Left kidney (tissue), 2 donors: ENCODE data around the gene PLXNB2. TPM values are rescaled to one million over a fixed set of nuclear protein-coding genes. Genes with fewer than 3 reads are reported as not detected.

Experiments used
- DNase-seq: peaks from one replicate; pipeline ENCODE4 v3.0.0-alpha.2; 2013
- polyA plus RNA-seq: library from polyadenylated mRNA; unstranded; fragments of 120-200 nt; gene quantifications from one replicate; pipeline ENCODE4 v1.2.1, GENCODE V29; 2013; ENCODE audit not compliant: insufficient read length

PLXNB2 gene
- polyA plus RNA-seq, 1 donor = 191 TPM

GRCh38 chr22:50299785-50300619 lies 7.4 kb downstream of the PLXNB2 start:
- no peak for DNase-seq

DNA sequence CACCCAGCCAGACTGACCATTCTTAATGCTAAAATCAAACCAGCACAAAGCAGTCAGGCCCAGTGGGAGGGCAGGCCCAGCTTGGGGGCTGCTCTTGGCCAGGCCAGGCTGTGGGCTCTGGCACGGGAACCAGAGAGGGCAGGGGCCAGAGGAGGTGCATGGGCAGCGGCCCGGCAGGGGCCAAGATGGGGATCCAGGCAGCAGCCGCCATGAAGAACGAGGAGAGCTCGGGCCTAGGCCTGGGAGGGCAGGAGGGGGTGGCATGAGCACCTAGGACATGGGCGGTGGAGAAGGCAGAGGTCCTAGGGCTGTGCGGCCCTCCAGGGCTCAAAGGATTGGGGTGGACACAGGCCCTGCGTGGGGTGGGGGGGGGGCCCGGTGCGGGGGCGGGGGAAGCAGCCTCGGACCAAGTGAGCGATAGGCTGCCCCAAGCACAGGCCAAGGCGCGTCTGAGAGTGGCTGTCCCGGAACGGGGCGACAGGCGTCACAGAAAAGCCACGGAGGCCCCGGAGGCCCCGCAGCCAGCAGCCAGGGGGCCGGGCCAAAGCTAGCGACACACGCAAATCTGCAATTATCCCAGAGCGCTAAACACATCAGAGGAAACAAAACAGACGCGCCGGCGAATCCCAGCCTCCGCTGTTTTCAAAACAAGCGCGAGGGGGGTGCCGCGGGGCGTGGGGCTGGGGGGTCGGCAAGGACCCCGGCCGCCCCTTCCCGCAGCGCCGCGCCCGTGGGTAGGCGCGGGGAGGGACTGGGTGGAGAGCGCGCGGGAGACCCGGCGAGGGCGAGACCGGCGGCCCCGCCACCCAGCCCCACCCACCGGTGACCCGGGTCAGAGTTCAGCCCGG lies 8.3 kb downstream of the PLXNB2 start:
- no peak for DNase-seq

GRCh38 chr22:50298266-50298637 lies 9.2 kb downstream of the PLXNB2 start:
- DNase-seq = no peak

GRCh38 chr22:50297510-50298265 lies 9.8 kb downstream of the PLXNB2 start:
- DNase-seq = no peak

- no peak for DNase-seq
These were observed 10.6 kb downstream of the PLXNB2 start for GRCh38 chr22:50296658-50297490.

DNA sequence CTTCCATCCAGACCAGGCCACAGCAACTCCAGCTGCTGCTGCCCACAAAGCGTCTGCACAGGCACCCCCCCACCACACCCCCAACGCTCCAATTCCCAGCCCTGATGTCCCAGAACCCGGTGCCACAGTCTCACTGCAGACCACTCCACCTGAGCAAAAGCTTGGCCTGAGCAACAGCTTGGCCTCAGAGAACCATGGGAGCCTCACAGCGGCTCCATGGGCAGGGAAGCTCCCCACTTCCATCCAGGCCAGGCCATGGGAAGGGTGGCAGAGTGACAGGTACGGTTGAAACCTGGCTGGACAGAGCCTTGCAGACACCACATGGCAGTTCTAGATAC lies 13.2 kb downstream of the PLXNB2 start:
- DNase-seq = no peak

- no peak for DNase-seq
These were observed 13.8 kb downstream of the PLXNB2 start for GRCh38 chr22:50293441-50294318.

DNA sequence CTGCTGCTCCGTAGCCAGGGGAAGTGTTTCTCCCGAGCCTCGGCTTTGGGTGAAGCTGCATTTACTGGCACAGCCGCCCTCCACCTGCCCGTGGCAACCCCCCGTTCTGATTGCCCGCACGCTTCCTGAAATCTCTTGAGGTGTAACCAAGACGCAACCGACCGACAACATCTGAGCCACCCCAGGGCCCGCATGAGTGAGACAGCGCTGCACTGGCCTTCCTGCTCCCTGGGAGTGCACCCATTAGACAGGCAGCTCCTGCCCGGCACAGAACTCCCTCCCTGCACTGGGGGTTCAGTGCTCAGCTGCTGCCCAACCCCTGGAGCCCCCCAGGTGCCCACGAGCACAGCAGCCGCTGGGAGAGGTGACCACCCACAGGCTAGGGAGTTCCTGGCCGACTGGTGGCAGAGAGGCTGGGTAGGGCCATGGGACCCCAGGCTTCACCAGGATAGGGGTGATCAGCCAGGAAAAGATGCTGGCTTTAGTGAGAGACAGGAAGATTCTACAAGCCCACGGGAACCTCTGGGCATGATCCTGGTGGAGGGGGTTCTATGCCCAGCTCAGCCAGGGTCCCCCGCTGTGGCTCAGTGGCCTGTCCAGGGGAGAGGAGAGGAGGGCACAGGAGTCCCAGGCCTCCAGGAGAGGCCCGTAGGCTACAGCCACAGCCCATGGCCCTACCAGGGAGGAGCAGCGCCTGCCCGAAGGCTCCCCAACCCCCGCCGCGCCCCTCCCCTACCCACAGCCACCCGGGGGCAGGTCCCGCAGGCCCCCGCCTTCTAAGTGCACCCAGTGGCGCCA lies 14.6 kb downstream of the PLXNB2 start:
- no peak for DNase-seq

DNA sequence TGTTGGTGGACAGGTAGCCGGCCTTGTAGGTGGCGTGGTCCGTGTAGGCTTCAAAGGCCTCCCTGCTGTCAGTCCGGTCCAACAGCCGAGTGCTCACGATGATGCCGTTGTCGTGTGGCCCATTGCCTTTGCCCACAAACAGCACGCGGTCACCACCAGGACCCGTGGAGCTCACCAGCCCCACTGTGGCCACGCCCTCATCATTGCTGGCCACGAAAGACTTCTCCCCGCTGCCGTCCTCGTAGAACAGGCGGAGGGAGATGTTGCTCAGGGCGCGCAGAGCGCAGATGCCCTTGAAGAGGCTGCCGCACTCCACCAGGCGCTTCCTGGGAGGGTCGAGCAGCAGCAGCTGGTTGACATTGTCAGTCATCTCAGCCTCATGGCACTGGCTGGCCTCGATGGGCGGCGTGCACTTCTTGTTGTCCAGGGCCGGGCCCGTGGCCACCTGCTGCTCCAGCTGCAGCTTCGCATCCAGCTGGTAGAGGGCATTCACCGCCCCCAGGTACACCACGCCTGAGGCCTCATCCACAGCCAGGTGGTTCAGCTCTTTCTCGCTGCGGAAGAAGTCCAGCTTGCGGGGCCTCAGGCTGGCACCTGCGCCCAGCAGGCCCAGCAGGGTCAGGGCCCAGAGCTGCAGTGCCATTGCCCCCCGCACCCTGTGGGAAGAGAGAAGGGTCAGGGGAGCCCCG lies 17.4 kb downstream of the PLXNB2 start:
- no peak for DNase-seq

- no peak for DNase-seq
These were observed 18.1 kb downstream of the PLXNB2 start for GRCh38 chr22:50289151-50289941.

- no peak for DNase-seq
These were observed 19.7 kb downstream of the PLXNB2 start for GRCh38 chr22:50287731-50288130.

- no peak for DNase-seq
These were observed 20.6 kb downstream of the PLXNB2 start for GRCh38 chr22:50286701-50287318.

DNA sequence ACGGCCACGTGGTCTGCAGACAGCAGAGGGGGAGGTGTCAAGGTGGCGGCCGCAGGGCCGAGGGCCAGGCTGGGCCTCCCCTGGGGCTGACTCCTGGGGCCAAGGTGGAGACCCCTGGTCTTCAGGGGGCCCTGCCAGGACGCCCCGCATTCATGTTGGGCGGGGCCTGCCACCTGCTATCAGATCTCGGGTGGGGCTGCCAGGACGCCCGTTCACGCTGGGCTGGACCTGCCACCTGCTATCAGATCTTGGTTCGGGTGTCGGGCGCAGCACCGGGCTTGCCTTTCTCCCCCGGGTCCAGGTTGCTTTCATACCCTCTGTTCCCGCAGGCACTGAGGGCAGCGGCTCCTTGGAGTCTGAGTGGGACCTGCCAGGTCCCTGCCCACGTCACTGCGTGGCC lies 21.2 kb downstream of the PLXNB2 start:
- no peak for DNase-seq

GRCh38 chr22:50285568-50286229 lies 21.7 kb downstream of the PLXNB2 start:
- DNase-seq = no peak

GRCh38 chr22:50284479-50284878 lies 23.0 kb downstream of the PLXNB2 start:
- DNase-seq = no peak

DNA sequence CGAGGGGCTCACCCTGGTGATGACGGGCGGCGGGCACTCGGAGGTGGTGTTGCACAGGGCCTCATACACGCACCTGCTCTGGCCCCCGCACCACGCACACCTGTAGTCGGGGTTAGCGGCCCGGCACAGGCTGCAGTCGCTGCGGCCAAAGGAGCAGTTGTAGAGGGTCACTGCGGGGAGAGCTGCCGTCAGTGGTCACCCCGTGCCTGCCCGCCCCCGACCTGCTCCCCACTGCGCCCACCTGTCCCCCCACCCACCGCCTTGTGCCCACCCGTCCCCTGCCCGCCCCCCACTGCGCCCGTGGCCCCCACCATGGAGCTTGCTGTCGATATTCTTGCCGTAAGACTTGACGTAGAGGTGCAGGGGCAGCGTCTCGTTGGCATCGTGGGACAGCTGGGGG lies 23.6 kb downstream of the PLXNB2 start:
- DNase-seq = no peak
